HepG2 (cell line): Measurements from ENCODE around the gene KANK4. TPM values are rescaled to one million over a fixed set of nuclear protein-coding genes. Genes with fewer than 3 reads are reported as not detected.
A peak's percentile ranks its signal among the peaks of the same experiment; 100 is the strongest.

ENCODE experiments used
- ATAC-seq: fragments of 200-7000 bp; cut with Tn5 transposase; 3 replicates; pipeline ENCODE4 v1.9.1; 2020; ENCODE audit warnings: mild to moderate bottlenecking, moderate library complexity
- BruUV-seq: library from RNA; stranded (reverse); fragments of 400-500 nt; replicated peaks from 2 replicates; lab custom pipeline; 2021; lab: Mats Ljungman, UMichigan
- CTCF ChIA-PET: fragments of 300-600 bp; formaldehyde crosslinking; extraction: SDS; loops from one replicate; lab custom pipeline; 2021; ENCODE audit warnings: low total read pairs, inconsistent platforms, low intra/inter-chr PET ratio; lab: Yijun Ruan, JAX
- POLR2A ChIA-PET: fragments of 350-600 bp; sonication (Branson Sonifier 250); formaldehyde crosslinking; loops from one replicate; lab custom pipeline; 2020; ENCODE audit warnings: antibody characterized with exemption, inconsistent platforms; lab: Yijun Ruan, JAX
- DNase-seq: peaks from one replicate; pipeline ENCODE4 v3.0.0-alpha.2; 2015; ENCODE audit warnings: low spot score
- FAIRE-seq: peaks from 3 replicates; lab custom pipeline; 2011; peaks lifted over from hg19 to GRCh38; lab: Jason Lieb, UNC
- H2AFZ ChIP-seq: one replicate; pipeline ENCODE4 v1.6.1; 2011; ENCODE audit warnings: low read length, inconsistent platforms
- H3K27ac ChIP-seq: fragments of 300-600 bp; 3 replicates; pipeline ENCODE4 v1.8.0; 2011; ENCODE audit warnings: mixed run types, mild to moderate bottlenecking, mixed read lengths, low read length, inconsistent platforms; ENCODE audit not compliant: insufficient read depth; ENCODE audit errors: extremely low read length
- H3K27me3 ChIP-seq, 2 experiments: fragments of 200-600 bp in 1 of 2; 2 replicates in 1 of 2; 3 replicates in 1 of 2; pipeline versions ENCODE4 v1.6.0 to v1.8.0; 2011; ENCODE audit warnings: low read length in 2 of 2, mild to moderate bottlenecking in 2 of 2, moderate library complexity in 2 of 2, inconsistent platforms in 1 of 2; ENCODE audit not compliant: insufficient read depth in 2 of 2, control insufficient read depth in 1 of 2
- H3K36me3 ChIP-seq, 2 experiments: fragments of 200-600 bp in 1 of 2; replicated peaks in 1 of 2; 2 replicates in 1 of 2; 3 replicates in 1 of 2; pipeline versions ENCODE4 v1.5.1 to v1.8.0; 2011; ENCODE audit warnings: low read length in 2 of 2, inconsistent platforms in 1 of 2; ENCODE audit not compliant: insufficient read depth in 2 of 2, control insufficient read depth in 1 of 2
- H3K4me1 ChIP-seq: 2 replicates; pipeline ENCODE4 v1.5.1; 2012; ENCODE audit warnings: low read length, inconsistent platforms; ENCODE audit not compliant: insufficient read depth
- H3K4me2 ChIP-seq: 2 replicates; pipeline ENCODE4 v1.6.0; 2011; ENCODE audit warnings: low read depth, low read length, inconsistent platforms
- H3K4me3 ChIP-seq, 3 experiments: fragments of 200-600 bp in 1 of 3; sonication (generic), shearing (Covaris generic) in 1 of 3; replicated peaks in 1 of 3; 2 replicates each; pipeline ENCODE4 v1.5.1; 2011 to 2016; ENCODE audit warnings: low read length in 3 of 3, inconsistent platforms in 2 of 3, low read depth in 2 of 3, mild to moderate bottlenecking in 2 of 3, control low read depth in 1 of 3, mixed read lengths in 1 of 3; ENCODE audit not compliant: insufficient read depth in 1 of 3
- H3K79me2 ChIP-seq: one replicate; pipeline ENCODE4 v1.6.1; 2011; ENCODE audit warnings: low read length, inconsistent platforms; ENCODE audit not compliant: insufficient read depth
- H3K9ac ChIP-seq: 2 replicates; pipeline ENCODE4 v1.6.0; 2011; ENCODE audit warnings: mild to moderate bottlenecking, low read depth, low read length, inconsistent platforms; ENCODE audit not compliant: insufficient read depth
- H3K9me3 ChIP-seq: 2 replicates; pipeline ENCODE4 v1.5.1; 2012; ENCODE audit warnings: mild to moderate bottlenecking, low read length
- H4K20me1 ChIP-seq: 2 replicates; pipeline ENCODE4 v1.6.0; 2011; ENCODE audit warnings: inconsistent platforms, mild to moderate bottlenecking, low read length, moderate library complexity; ENCODE audit not compliant: insufficient read depth
- BCL6 ChIP-seq: IDR thresholded peaks from 2 replicates; pipeline ENCODE4 v1.6.1; 2016; ENCODE audit warnings: missing genetic modification reagents, missing compliant biosample characterization
- CEBPB ChIP-seq: IDR thresholded peaks from 2 replicates; pipeline ENCODE4 v1.6.1; 2011; ENCODE audit warnings: low read depth, low read length, improper control_type of control experiment, borderline replicate concordance
- CREB1 ChIP-seq, 2 experiments: fragments of 450-650 bp in 1 of 2; IDR thresholded peaks; 2 replicates each; pipeline ENCODE4 v1.6.1; 2016 to 2017; ENCODE audit warnings: control low read depth in 1 of 2, mild to moderate bottlenecking in 1 of 2, missing compliant biosample characterization in 1 of 2, missing genetic modification characterization in 1 of 2
- FOSL2 ChIP-seq: sonication (generic); formaldehyde crosslinking; IDR thresholded peaks from 2 replicates; pipeline ENCODE4 v1.4.0; 2020; ENCODE audit warnings: missing genetic modification reagents
- FOXA1 ChIP-seq, 2 experiments: fragments of 450-650 bp in 1 of 2; sonication (generic) in 1 of 2; formaldehyde crosslinking in 1 of 2; IDR thresholded peaks; 2 replicates each; pipeline versions ENCODE4 v1.4.0 to v1.6.1; 2016 to 2020; ENCODE audit warnings: missing genetic modification reagents in 1 of 2
- NONO ChIP-seq, 2 experiments: fragments of 450-650 bp in 1 of 2; sonication (generic) in 1 of 2; formaldehyde crosslinking in 1 of 2; IDR thresholded peaks in 1 of 2; conservative IDR thresholded peaks in 1 of 2; 2 replicates each; pipeline versions ENCODE4 v1.6.1 to v1.8.0; 2017 to 2022; ENCODE audit warnings: mild to moderate bottlenecking in 1 of 2, missing genetic modification reagents in 1 of 2, moderate library complexity in 1 of 2
- SKI ChIP-seq: fragments of 450-650 bp; IDR thresholded peaks from one replicate; pipeline ENCODE4 v1.6.1; 2018; ENCODE audit warnings: mild to moderate bottlenecking; ENCODE audit not compliant: partially characterized antibody
- STAG1 ChIP-seq: sonication (generic); formaldehyde crosslinking; IDR thresholded peaks from 2 replicates; pipeline ENCODE4 v1.4.0; 2020; ENCODE audit warnings: missing genetic modification reagents
- SYNCRIP ChIP-seq: fragments of 200-400 bp; formaldehyde crosslinking; IDR thresholded peaks from 2 replicates; pipeline ENCODE4 v1.6.1; 2018; ENCODE audit warnings: mild to moderate bottlenecking, low read depth, low read length; ENCODE audit not compliant: insufficient read depth
- ZNF292 ChIP-seq: sonication (generic); formaldehyde crosslinking; IDR thresholded peaks from 2 replicates; pipeline ENCODE4 v1.8.1; 2022; ENCODE audit warnings: mild to moderate bottlenecking, low read depth, missing genetic modification reagents, borderline replicate concordance
- ZNF672 ChIP-seq: sonication (generic); formaldehyde crosslinking; IDR thresholded peaks from 2 replicates; pipeline ENCODE4 v1.8.1; 2022; ENCODE audit warnings: missing genetic modification reagents
- whole genome bisulfite sequencing: methylation state at CpG from one replicate; pipeline ENCODE4 v1.1.6; 2017; ENCODE audit warnings: low lambda C conversion rate; 5-methylcytosine and 5-hydroxymethylcytosine counted together
- in situ Hi-C: cut with HindIII; loops from 2 replicates; pipeline ENCODE4 v1.10.0; 2017; ENCODE audit warnings: low pct_unique_long_range_greater_than_20kb; ENCODE audit not compliant: extremely low pct_ligation_motif_present
- intact Hi-C: fragments of 100-400 bp; cut with micrococcal nuclease; formaldehyde crosslinking; loops from one replicate; pipeline ENCODE4 v1.10.0; 2022; ENCODE audit not compliant: unreplicated experiment
- polyA plus RNA-seq, 8 experiments: library from polyadenylated mRNA; depleted of rRNA in 3 of 8; stranded (reverse) in 7 of 8; unstranded in 1 of 8; fragments of >200 nt; fragmentation: Illumina TruSeq in 4 of 8; extraction: Trizol in 4 of 8; gene quantifications; 2 replicates each; pipeline versions ENCODE4 v1.2.1 to v1.2.3, GENCODE V29; 2011 to 2016; ENCODE audit warnings: low read depth in 4 of 8, missing spikeins in 1 of 8, mixed read lengths in 1 of 8; ENCODE audit not compliant: insufficient read depth in 1 of 8
- total RNA-seq, 5 experiments: library from RNA; depleted of rRNA; stranded (reverse); fragments of >200 nt; fragmentation: Illumina TruSeq; extraction: Trizol; gene quantifications; 2 replicates each; pipeline ENCODE4 v1.2.3, GENCODE V29; 2016; ENCODE audit warnings: low read depth in 1 of 5
- TF ChIP-seq, protein P1 (sequence below): IDR thresholded peaks from 2 replicates; pipeline ENCODE4 v1.6.1; 2018; ENCODE audit warnings: missing genetic modification reagents

Gene KANK4
- total and polyA plus RNA-seq, 2 of the 13 experiments (the other 11 are each of a cell fraction or from before 2014, with no cell fraction given), result 16.1 to 25.7 TPM

GRCh38 chr1:62325081-62325480, 5.8 kb upstream of the KANK4 start:
- intact Hi-C loops, result no loop called here
- DNase-seq, result peak; percentile 48
- H2AFZ ChIP-seq, result peak overlapping the region; percentile 81

GRCh38 chr1:62321446-62321845, 2.2 kb upstream of the KANK4 start:
- Histone ChIP-seq H3K4me2 (peak overlapping the region; percentile 82), H3K36me3 (no peaks in the 10 kb centered on the region), H3K27ac (no peak overlapping the region), H3K27me3 (no peaks in the 10 kb centered on the region), H4K20me1 (no peaks in the 10 kb centered on the region), H2AFZ (peak overlapping the region; percentile 38), H3K4me3 (peak overlapping the region; percentile 6 to 40 (median 28); a peak in 2 of 6 replicates), H3K4me1 (peaks cover 69% of the 10 kb centered on the region), H3K9ac (no peak overlapping the region), H3K9me3 (no peaks in the 10 kb centered on the region), H3K79me2 (peaks cover 21% of the 10 kb centered on the region)
- DNase-seq, result no peak
- TF ChIP-seq FOSL2 (CRISPR knock-in tag) (peak; percentile 69), BCL6 (CRISPR knock-in tag) (peak; percentile 87), STAG1 (CRISPR knock-in tag) (no peak), ZNF292 (no peak)
- intact Hi-C loops, result no loop called here
- ChIA-PET POLR2A (interaction anchor here (1.5 kb wide), 1 partner anchor 114 kb away, joined by 3 read pairs; no protein-coding TSS in a partner anchor), CTCF (no interaction called here)
- BruUV-seq, result no TSS peak
- no peak for FAIRE-seq
- in situ Hi-C loops, result no loop called here
- 19% methylated on average over 3 of the region's 3 CpGs for WGBS
- no peak for ATAC-seq

More at GRCh38 chr1:62325081-62325480, 5.8 kb upstream of the KANK4 start:
- in situ Hi-C loops, result no loop called here
- POLR2A ChIA-PET, result interaction anchor here (1.0 to 1.6 kb wide), 2 partner anchors 13 to 61 kb away, joined by 4 read pairs; no protein-coding TSS in a partner anchor
- H3K27ac ChIP-seq, result peak overlapping the region; percentile 27
- no TSS peak for BruUV-seq
- peaks cover 60% of the 10 kb centered on the region for H3K4me1 ChIP-seq
- peak overlapping the region; percentile 96 for H3K4me2 ChIP-seq
- H3K9me3 ChIP-seq, result no peaks in the 10 kb centered on the region
- H3K79me2 ChIP-seq, result no peaks in the 10 kb centered on the region
- ATAC-seq (peak; percentile 53), FAIRE-seq (no peak)
- CTCF ChIA-PET, result no interaction called here
- peak overlapping the region; percentile 30 to 64 (median 53) for H3K4me3 ChIP-seq
- H4K20me1 ChIP-seq, result no peaks in the 10 kb centered on the region
- H3K36me3 ChIP-seq, result no peaks in the 10 kb centered on the region
- WGBS, result 6% methylated on average over 5 of the region's 5 CpGs
- no peaks in the 10 kb centered on the region; a peak in 1 of 5 replicates for H3K27me3 ChIP-seq
- TF ChIP-seq, protein P1, sequence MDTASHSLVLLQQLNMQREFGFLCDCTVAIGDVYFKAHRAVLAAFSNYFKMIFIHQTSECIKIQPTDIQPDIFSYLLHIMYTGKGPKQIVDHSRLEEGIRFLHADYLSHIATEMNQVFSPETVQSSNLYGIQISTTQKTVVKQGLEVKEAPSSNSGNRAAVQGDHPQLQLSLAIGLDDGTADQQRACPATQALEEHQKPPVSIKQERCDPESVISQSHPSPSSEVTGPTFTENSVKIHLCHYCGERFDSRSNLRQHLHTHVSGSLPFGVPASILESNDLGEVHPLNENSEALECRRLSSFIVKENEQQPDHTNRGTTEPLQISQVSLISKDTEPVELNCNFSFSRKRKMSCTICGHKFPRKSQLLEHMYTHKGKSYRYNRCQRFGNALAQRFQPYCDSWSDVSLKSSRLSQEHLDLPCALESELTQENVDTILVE, result no peak
- TF ChIP-seq NONO (IDR thresholded peaks at IDR 0.05) (no peak), NONO (CRISPR knock-in tag; conservative IDR thresholded peaks at IDR 0.05) (no peak), CEBPB (peak; percentile 73), CREB1 (IDR thresholded peaks at IDR 0.05) (no peak), CREB1 (CRISPR knock-in tag; IDR thresholded peaks at IDR 0.05) (0 out of 2 replicates have a peak, but pooled peaks have one; percentile 9), FOXA1 (IDR thresholded peaks at IDR 0.05) (no peak), FOXA1 (CRISPR knock-in tag; IDR thresholded peaks at IDR 0.05) (no peak), SYNCRIP (no peak), SKI (no peak), ZNF672 (CRISPR knock-in tag) (no peak)
- TF ChIP-seq, all 625 proteins: peak for 2
- peak overlapping the region; percentile 38 for H3K9ac ChIP-seq
